K562 (cell line): Measurements from ENCODE around the gene SLC35A4. TPM values are rescaled to one million over a fixed set of nuclear protein-coding genes. Genes with fewer than 3 reads are reported as not detected.

Experiments
- DACH1 ChIP-seq: fragments of 450-650 bp; IDR thresholded peaks from 2 replicates; pipeline ENCODE4 v1.6.1; 2018; ENCODE audit not compliant: partially characterized antibody
- DPF2 ChIP-seq: fragments of 450-650 bp; IDR thresholded peaks from 2 replicates; pipeline ENCODE4 v1.6.1; 2016
- EGR1 ChIP-seq: fragments of 450-650 bp; conservative IDR thresholded peaks from 2 replicates; pipeline ENCODE4 v1.6.1; 2017; ENCODE audit warnings: mild to moderate bottlenecking
- HDAC3 ChIP-seq: fragments of 450-650 bp; IDR thresholded peaks from 2 replicates; pipeline ENCODE4 v1.6.1; 2018; ENCODE audit warnings: borderline replicate concordance, mild to moderate bottlenecking, moderate library complexity; ENCODE audit not compliant: partially characterized antibody
- LCOR ChIP-seq: sonication (generic); formaldehyde crosslinking; IDR thresholded peaks from 2 replicates; pipeline ENCODE4 v1.8.0; 2022; ENCODE audit warnings: mild to moderate bottlenecking, missing genetic modification reagents
- MEIS2 ChIP-seq: fragments of 450-650 bp; IDR thresholded peaks from 2 replicates; pipeline ENCODE4 v1.6.1; 2014; ENCODE audit warnings: mild to moderate bottlenecking; ENCODE audit not compliant: partially characterized antibody
- PYGO2 ChIP-seq: fragments of 450-650 bp; IDR thresholded peaks from 2 replicates; pipeline ENCODE4 v1.6.1; 2016; ENCODE audit warnings: mild to moderate bottlenecking, missing genetic modification characterization, moderate library complexity, missing compliant biosample characterization
- SAFB2 ChIP-seq: fragments of 200-400 bp; formaldehyde crosslinking; IDR thresholded peaks from 2 replicates; pipeline ENCODE4 v1.6.1; 2018; ENCODE audit warnings: borderline replicate concordance, low read length, low read depth, moderate library complexity; ENCODE audit not compliant: severe bottlenecking
- SMARCE1 ChIP-seq: fragments of 450-650 bp; IDR thresholded peaks from 2 replicates; pipeline ENCODE4 v1.7.1; 2016; ENCODE audit warnings: mild to moderate bottlenecking
- XRCC3 ChIP-seq: fragments of 450-650 bp; IDR thresholded peaks from 2 replicates; pipeline ENCODE4 v1.6.1; 2017; ENCODE audit warnings: mild to moderate bottlenecking, moderate library complexity
- ZFP36 ChIP-seq: fragments of 150-350 bp; IDR thresholded peaks from 2 replicates; pipeline ENCODE4 v1.6.1; 2018; ENCODE audit warnings: low read length, low read depth; ENCODE audit not compliant: partially characterized antibody
- ZKSCAN8 ChIP-seq: fragments of 200-800 bp; sonication (Bioruptor generic); IDR thresholded peaks from 2 replicates; pipeline ENCODE4 v1.6.1; 2016; ENCODE audit warnings: missing genetic modification characterization, missing compliant biosample characterization
- ZNF280A ChIP-seq: fragments of 450-650 bp; IDR thresholded peaks from 2 replicates; pipeline ENCODE4 v1.6.1; 2018; ENCODE audit warnings: mild to moderate bottlenecking, low read depth; ENCODE audit not compliant: partially characterized antibody
- ZNF395 ChIP-seq: fragments of 200-800 bp; sonication (Bioruptor generic); IDR thresholded peaks from 2 replicates; pipeline ENCODE4 v1.6.1; 2017; ENCODE audit warnings: missing genetic modification characterization, missing compliant biosample characterization
- ZNF589 ChIP-seq: fragments of 200-800 bp; sonication (Bioruptor generic); IDR thresholded peaks from 2 replicates; pipeline ENCODE4 v1.6.1; 2016; ENCODE audit warnings: low read depth, missing genetic modification characterization, missing compliant biosample characterization
- ZNF699 ChIP-seq: fragments of 250-450 bp; sonication (Bioruptor Pico); IDR thresholded peaks from 2 replicates; pipeline ENCODE4 v1.8.0; 2021; ENCODE audit warnings: mild to moderate bottlenecking, moderate library complexity; ENCODE audit not compliant: insufficient replicate concordance
- ZZZ3 ChIP-seq: fragments of 450-650 bp; IDR thresholded peaks from 2 replicates; pipeline ENCODE4 v1.6.1; 2016; ENCODE audit warnings: antibody characterized with exemption, mild to moderate bottlenecking, moderate library complexity
- polyA plus RNA-seq, 8 experiments: library from polyadenylated mRNA; depleted of rRNA in 4 of 8; stranded (reverse) in 5 of 8; unstranded in 3 of 8; fragments of >200 nt; fragmentation: Nextera tagmentation in 2 of 8; fragmentation: Illumina TruSeq in 1 of 8; extraction: Ambion mirVana in 2 of 8; extraction: Trizol in 1 of 8; gene quantifications; 2 replicates each; pipeline versions ENCODE4 v1.2.1 to v1.2.3, GENCODE V29; 2011 to 2014; ENCODE audit warnings: inconsistent platforms in 1 of 8, missing spikeins in 1 of 8
- total RNA-seq, 7 experiments: library from RNA; depleted of rRNA in 6 of 7; stranded (reverse); fragments of >200 nt in 6 of 7; fragmentation: Illumina TruSeq in 2 of 7; extraction: Trizol in 2 of 7; gene quantifications; 2 replicates each; pipeline versions ENCODE4 v1.2.1 to v1.2.3, GENCODE V29; 2011 to 2021; ENCODE audit warnings: low replicate concordance in 1 of 7
- TF ChIP-seq, protein P1 (sequence below): conservative IDR thresholded peaks from 2 replicates; pipeline ENCODE4 v1.6.1; 2011; ENCODE audit warnings: low read depth, mild to moderate bottlenecking, low read length; ENCODE audit not compliant: control insufficient read depth
- TF ChIP-seq, protein P2 (sequence below), 2 experiments: fragments of 150-350 bp in 1 of 2; IDR thresholded peaks; 2 replicates each; pipeline ENCODE4 v1.6.1; 2012 to 2016; ENCODE audit warnings: low read depth in 2 of 2, low read length in 2 of 2, mild to moderate bottlenecking in 1 of 2, moderate library complexity in 1 of 2

The SLC35A4 gene
- total and polyA plus RNA-seq, 9 of the 15 experiments (the other 6 are each of a cell fraction or from before 2014, with no cell fraction given), result 21.8 to 171 (median 42.5) TPM

DNA sequence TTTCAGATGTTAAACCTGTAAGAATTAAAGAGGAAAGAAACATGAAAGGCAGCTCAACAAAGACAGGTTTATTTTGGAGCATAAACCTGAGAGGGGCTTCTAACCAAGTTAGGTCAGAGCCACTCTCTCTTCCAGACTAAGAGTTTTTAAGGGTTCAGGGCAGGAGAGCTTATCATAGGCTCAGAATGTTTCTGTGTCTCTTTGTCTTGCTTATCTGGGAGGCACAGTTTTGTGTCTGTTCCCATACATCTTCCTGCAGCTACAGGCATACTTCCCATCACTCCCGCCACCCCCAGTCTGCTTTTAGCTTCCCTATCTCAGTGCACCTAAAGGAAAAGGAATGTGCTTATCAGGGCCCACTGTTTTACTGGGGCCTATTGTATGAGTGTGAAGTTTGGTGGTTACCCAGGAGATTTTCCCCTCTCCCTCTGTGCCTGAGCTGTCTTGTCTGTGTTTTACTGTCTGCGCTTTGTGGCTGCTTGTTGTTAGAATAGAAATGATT, 46.4 kb downstream of the SLC35A4 start (continued):
- TF ChIP-seq, protein P1, sequence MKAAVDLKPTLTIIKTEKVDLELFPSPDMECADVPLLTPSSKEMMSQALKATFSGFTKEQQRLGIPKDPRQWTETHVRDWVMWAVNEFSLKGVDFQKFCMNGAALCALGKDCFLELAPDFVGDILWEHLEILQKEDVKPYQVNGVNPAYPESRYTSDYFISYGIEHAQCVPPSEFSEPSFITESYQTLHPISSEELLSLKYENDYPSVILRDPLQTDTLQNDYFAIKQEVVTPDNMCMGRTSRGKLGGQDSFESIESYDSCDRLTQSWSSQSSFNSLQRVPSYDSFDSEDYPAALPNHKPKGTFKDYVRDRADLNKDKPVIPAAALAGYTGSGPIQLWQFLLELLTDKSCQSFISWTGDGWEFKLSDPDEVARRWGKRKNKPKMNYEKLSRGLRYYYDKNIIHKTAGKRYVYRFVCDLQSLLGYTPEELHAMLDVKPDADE, result no peak
- TF ChIP-seq ZFP36 (peak; percentile 12), DPF2 (peak; percentile 93), LCOR (CRISPR knock-in tag) (peak; percentile 90), ZKSCAN8 (CRISPR knock-in tag) (peak; percentile 83; the same call in 1 of the 2 replicates), DACH1 (peak; percentile 8), ZNF589 (CRISPR knock-in tag) (peak; percentile 60; the same call in 1 of the 2 replicates), PYGO2 (tag) (0 out of 2 replicates have a peak, but pooled peaks have one; percentile 27), MEIS2 (peak; percentile 85), ZNF699 (CRISPR knock-in tag) (no peak), EGR1 (peak; percentile 68), HDAC3 (peak; percentile 93), SMARCE1 (peak; percentile 87), ZNF395 (CRISPR knock-in tag) (no peak), ZZZ3 (no peak), XRCC3 (peak; percentile 40; the same call in 1 of the 2 replicates), ZNF280A (peak; percentile 79), SAFB2 (no peak)
- TF ChIP-seq, protein P2, sequence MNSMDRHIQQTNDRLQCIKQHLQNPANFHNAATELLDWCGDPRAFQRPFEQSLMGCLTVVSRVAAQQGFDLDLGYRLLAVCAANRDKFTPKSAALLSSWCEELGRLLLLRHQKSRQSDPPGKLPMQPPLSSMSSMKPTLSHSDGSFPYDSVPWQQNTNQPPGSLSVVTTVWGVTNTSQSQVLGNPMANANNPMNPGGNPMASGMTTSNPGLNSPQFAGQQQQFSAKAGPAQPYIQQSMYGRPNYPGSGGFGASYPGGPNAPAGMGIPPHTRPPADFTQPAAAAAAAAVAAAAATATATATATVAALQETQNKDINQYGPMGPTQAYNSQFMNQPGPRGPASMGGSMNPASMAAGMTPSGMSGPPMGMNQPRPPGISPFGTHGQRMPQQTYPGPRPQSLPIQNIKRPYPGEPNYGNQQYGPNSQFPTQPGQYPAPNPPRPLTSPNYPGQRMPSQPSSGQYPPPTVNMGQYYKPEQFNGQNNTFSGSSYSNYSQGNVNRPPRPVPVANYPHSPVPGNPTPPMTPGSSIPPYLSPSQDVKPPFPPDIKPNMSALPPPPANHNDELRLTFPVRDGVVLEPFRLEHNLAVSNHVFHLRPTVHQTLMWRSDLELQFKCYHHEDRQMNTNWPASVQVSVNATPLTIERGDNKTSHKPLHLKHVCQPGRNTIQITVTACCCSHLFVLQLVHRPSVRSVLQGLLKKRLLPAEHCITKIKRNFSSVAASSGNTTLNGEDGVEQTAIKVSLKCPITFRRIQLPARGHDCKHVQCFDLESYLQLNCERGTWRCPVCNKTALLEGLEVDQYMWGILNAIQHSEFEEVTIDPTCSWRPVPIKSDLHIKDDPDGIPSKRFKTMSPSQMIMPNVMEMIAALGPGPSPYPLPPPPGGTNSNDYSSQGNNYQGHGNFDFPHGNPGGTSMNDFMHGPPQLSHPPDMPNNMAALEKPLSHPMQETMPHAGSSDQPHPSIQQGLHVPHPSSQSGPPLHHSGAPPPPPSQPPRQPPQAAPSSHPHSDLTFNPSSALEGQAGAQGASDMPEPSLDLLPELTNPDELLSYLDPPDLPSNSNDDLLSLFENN (IDR thresholded peaks at IDR 0.05; ENCODE audit: low read depth in 2 of 2, low read length in 2 of 2), result peak in 1 of 2 experiments; percentile 82; a peak in 1 of 4 replicates
